Measurements from ENCODE around the gene FSD1.
"Not testable (repeated sequence)": the region's sequence is repeated elsewhere in the genome, so short reads cannot be mapped to it uniquely, and the experiment has no call there.

The FSD1 gene

GRCh38 chr19:4304538-4305256 lies at the start of gene FSD1:
FSD1 (plus strand) TSS chr19:4304598; CDS start chr19:4304747, 149 bp downstream.
- DNase-seq: peak; percentile 70

DNA sequence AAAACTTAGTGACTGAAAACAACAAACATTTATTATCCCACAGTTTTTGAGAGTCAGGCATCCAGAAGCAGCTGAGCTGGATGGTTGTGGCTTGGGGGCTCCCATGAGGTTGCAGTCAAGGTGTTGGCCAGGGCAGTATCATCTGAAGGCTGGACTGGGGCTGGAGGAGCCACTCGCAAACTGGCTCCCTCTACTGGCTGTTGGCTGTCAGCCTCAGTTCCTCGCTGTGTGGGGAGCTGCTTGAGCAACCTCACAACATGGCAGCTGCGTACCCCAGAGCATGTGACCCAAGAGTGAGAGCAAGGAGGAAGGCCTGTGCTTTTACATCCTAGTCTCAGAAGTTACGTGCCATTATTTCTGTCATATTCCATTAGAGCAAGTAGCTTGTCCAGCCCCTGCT lies 47.8 kb upstream of the FSD1 start:
- DNase-seq: no peak

DNA sequence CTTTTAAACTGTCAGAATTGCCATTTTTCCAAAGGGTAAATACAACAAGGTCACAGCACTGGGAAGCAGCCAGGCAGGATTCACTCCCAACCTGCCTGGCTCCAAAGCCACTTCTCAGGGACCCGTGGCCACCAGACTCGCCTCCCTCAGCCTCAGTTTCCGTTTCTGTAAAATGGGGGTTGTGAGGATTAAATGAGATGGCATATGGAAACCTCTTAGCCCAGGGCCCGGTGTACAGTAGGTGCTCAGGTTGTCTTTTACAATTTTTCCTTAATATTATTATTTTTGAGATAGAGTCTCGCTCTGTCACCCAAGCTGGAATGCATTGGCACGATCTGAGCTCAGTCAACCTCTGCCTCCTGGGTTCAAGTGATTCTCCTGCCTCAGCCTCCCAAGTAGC lies 47.4 kb upstream of the FSD1 start:
- no peak for DNase-seq

DNA sequence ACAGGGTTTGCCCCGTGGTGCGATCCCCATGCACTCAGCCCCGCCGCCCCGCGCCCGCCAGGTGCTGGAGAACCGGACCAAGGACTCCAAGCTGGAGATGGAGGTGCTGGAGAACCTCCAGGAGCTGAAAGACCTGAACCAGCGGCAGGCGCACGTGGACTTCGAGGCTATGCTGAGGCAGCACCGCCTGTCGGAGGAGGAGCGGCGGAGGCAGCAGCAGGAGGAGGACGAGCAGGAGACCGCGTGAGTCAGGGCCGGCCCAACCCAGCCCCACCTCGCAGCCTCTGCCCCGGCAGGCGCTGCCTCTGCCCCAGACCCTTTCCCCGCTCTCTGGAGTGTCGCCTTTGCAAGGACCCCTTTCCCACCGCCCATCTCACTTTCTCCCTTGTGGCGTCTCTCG lies 46.2 kb upstream of the FSD1 start:
- DNase-seq: no peak

- DNase-seq: no peak
Observed at GRCh38 chr19:4260613-4261191, 43.7 kb upstream of the FSD1 start.

GRCh38 chr19:4264812-4265211 lies 39.6 kb upstream of the FSD1 start:
- DNase-seq: no peak

DNA sequence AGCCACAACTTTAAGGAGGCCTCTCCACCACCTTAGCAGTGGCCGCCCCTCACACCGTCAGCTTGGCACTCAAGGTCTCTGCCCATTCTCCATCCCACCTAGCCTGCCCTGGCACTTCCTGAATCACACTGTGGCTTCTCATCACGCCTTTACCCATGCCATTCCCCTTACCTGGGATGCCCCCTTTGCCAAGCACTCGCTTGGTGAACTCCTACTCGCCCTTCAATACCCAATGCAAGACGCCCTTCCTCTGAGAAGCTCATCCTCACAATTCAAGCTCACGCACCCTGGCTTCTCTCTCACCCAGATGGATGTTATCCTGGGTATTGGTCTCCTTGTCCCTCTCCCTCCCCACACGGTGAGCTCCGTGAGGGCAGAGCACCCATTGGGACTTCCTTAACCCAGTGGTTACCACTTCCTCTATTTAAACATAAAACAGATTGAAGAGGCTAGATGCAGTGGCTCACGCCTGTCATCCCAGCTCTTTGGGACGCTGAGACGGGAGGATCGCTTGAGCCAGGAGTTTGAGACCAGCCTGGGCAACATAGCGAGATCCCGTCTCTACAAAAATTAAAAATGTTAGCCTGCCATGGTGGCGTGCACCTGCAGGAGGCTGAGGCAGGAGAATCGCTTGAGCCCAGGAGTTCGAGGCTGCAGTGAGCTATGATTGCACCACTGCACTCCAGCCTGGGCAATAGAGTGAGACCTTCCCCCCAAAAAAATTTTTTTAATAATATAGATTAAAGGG lies 38.0 kb upstream of the FSD1 start:
- no peak for DNase-seq

DNA sequence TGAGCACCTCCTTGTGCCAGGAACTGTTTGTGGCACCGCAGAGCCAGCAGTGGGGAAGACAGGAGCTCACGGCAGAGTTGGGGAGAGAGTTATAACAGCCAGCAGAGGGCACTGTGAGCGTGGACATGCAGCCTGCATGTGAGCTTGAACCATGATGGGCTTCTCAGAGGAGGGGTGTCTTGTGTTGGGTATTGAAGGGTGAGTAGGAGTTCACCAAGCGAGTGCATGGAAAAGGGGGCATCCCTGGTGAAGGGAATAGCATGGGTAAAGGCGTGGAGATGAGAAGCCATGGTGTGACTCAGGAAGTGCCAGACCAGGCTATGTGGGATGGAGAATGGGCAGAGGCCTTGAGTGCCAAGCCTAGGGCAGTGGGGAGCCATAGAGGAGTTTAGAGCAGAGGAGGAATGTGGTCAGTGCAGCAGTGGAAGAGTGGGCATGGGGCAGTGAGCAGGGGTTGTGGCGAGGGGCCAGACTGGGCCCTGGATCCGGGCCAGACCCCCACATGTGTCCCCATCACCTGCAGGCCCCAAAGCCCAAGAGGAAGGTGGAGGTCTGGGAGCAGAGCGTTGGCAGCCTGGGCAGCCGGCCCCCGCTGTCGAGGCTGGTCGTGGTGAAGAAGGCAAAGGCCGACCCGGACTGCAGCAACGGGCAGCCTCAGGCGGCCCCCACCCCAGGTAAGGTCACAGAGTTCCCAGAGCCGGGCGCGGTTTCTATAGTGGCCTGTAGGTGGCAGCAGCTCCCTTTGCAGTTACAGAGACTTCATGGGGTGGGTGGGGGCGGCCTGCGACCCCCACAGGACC lies 37.1 kb upstream of the FSD1 start:
- DNase-seq: no peak

DNA sequence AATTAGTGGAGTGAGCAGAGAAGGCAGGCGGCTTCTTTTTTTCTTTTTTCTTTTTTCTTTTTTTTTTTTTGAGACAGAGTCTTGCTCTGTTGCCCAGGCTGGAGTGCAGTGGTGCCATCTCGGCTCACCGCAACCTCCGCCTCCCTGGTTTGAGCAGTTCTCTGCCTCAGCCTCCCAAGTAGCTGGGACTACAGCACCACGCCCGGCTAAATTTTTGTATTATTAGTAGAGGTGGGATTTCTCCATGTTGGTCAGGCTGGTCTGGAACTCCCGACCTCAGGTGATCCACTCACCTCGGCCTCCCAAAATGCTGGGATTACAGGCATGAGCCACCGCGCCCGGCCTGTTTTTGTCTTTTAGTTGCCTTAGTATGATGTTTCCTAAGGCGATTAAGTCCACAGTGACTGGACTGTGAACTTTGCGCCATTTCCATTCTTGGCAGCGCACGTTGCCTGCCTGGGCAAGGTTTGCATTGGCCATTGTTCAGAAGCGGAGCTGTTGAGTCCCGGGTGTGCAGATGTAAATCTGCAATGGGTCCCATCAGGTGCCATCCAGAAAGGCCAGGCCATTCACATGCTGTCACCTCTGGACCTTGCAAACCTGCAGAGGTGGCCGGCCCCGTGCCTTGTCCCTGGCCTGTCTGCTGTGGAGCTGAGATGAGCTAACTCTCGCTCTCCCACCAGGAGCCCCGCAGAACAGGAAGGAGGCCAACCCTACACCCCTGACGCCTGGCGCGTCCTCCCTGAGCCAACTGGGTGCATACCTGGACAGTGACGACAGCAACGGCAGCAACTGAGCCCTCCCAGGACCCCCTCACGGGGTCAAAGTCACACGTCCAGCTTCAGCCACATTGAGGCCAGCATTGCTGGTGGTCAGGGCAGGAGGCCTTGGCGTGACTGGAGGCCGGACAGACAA lies 36.2 kb upstream of the FSD1 start:
- DNase-seq: no peak

DNA sequence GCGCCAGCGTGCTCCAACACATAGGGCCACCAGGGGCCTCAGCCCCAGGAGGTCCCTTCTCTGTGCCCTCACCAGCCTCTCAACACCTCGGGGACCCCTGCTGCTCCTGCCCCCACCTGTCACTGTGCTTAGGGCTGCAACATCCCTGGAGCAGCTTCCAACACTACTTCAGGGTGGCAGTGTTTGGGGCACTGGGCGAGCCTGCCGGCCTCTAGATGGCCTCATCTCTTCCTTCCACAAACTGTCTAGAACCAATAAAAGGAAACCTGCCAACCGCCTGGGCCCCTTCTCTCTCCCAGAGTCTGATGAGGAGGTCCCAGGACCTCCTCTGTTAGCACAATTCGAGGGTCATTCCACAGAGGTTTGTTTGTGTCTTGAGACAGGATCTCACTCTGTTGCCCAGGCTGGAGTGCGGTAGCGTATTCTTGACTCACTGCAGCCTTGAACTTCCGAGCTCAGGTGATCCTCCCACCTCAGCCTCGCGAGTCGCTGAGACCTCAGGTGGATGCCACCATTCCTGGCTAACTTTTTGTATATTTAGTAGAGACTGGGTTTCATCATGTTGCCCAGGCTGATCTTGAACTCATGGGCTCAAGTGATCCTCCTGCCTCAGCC lies 35.5 kb upstream of the FSD1 start:
- no peak for DNase-seq

DNA sequence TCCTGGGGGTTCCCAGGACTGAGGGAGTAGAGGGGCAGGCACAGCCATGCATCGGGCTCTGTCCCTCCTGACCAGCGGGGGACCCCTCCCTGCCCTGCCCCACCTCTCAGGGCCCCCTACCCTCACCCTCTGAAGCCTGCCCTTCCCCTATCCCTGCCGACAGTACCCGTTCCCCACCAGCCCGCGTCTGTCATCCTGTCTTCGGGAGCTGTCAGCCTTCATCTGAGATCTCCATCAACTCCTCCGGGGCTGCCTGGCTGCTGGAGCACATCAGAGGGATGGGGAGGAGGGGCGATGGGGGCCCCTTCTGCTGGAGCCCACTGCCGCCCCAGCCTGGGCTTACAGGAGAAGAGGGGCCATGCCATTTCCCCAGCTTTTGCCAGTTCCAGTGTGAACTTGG lies 31.5 kb upstream of the FSD1 start:
- DNase-seq: no peak

GRCh38 chr19:4274321-4274686 lies 30.1 kb upstream of the FSD1 start:
- not testable (repeated sequence) for DNase-seq

DNA sequence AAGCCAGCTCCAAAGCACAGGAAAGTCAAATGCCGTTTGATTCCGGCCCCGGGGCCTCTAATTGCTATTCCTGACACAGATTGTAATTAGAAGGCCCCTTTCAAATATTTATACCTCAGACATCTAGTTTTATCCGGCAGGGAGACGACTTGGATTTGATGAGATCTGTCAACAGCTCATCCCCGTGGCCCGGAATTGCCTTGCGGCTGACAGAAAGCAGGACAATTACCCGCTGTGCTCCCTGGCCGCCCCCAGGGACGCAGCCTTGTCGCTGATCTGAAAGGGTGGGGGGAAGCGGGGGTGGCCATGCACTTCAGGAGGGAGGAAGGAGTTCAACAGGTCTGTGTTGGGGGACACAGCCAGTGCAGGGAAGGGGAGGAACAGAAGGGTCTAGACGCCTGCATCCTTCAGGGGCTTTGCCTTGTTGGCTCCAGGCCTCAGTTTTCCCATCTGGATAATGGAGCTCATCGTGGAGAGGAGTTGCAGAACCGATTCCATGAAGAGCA lies 27.2 kb upstream of the FSD1 start:
- no peak for DNase-seq

DNA sequence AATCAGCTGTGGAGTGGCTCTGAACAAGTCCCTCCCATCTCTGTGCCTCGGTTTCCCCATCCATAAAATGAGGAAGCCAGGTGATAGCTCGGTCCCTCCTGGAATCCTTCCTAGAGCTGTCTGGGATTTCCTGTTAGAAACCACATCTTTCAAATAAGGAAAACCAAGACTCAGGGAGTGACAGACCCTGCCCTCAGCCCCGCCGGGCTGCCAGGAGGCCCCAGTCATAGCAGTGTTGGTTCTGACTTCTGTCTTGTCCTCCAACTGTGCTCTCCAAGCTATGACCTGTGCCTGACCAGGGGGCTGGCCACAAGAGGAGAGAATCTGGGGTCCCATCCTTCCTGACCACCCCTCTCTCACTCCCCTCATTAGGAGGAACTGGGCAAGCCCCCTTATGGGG lies 26.4 kb upstream of the FSD1 start:
- DNase-seq: no peak

- no peak for DNase-seq
Observed at GRCh38 chr19:4278419-4279266, 25.8 kb upstream of the FSD1 start, which contains the start of gene SHD. SHD (plus strand) TSS chr19:4279266; CDS start chr19:4280064, 798 bp downstream.

- DNase-seq: no peak
Observed at GRCh38 chr19:4279267-4279529, 25.2 kb upstream of the FSD1 start.

GRCh38 chr19:4279530-4280422 lies 24.6 kb upstream of the FSD1 start:
- no peak for DNase-seq

DNA sequence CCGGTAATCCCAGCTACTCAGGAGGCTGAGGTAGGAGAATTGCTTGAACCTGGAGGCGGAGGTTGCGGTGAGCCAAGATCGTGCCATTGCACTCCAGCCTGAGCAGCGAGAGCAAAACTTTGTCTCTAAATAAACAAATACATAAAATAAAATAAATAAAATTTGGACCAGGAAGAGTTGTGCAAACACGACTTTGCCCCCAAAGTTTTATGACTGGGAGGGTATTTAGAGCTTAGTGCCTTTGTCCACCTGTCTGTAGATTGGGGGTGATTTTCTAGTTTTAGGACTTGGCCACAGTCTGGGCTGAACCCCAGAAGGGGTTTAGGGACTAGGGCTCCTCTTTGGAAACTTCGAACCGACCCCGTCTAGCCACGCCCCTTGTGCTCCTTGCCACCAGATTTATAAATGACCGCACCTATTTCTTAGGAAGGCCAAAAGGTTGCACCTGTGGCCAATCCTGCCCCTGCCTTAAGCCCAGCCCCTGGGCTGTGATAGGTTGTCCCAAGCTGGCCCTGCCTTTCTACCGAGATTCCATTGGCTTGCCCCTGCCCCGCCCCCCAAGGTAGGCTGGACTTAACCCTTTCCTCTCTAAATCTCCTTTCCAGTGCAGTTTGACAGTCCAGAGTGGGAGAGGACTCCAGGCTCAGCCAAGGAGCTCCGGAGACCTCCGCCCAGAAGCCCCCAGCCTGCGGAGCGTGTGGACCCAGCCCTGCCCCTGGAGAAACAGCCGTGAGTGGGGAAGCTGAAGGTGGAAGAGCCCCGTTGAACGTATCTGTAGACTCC lies 20.0 kb upstream of the FSD1 start:
- DNase-seq: peak; percentile 21

GRCh38 chr19:4284974-4285373 lies 19.4 kb upstream of the FSD1 start:
- DNase-seq: no peak
